HepG2 (cell line): ENCODE measurements around the gene ETS1. TPM values are rescaled to one million over a fixed set of nuclear protein-coding genes. Genes with fewer than 3 reads are reported as not detected.

ENCODE experiments used
- ATAC-seq: fragments of 200-7000 bp; cut with Tn5 transposase; 3 replicates; pipeline ENCODE4 v1.9.1; 2020; ENCODE audit warnings: mild to moderate bottlenecking, moderate library complexity
- BruUV-seq: library from RNA; stranded (reverse); fragments of 400-500 nt; replicated peaks from 2 replicates; lab custom pipeline; 2021; lab: Mats Ljungman, UMichigan
- CTCF ChIA-PET: fragments of 300-600 bp; formaldehyde crosslinking; extraction: SDS; loops from one replicate; lab custom pipeline; 2021; ENCODE audit warnings: low total read pairs, inconsistent platforms, low intra/inter-chr PET ratio; lab: Yijun Ruan, JAX
- POLR2A ChIA-PET: fragments of 350-600 bp; sonication (Branson Sonifier 250); formaldehyde crosslinking; loops from one replicate; lab custom pipeline; 2020; ENCODE audit warnings: antibody characterized with exemption, inconsistent platforms; lab: Yijun Ruan, JAX
- DNase-seq: peaks from one replicate; pipeline ENCODE4 v3.0.0-alpha.2; 2015; ENCODE audit warnings: low spot score
- FAIRE-seq: peaks from 3 replicates; lab custom pipeline; 2011; peaks lifted over from hg19 to GRCh38; lab: Jason Lieb, UNC
- H2AFZ ChIP-seq: one replicate; pipeline ENCODE4 v1.6.1; 2011; ENCODE audit warnings: low read length, inconsistent platforms
- H3K27ac ChIP-seq: fragments of 300-600 bp; 3 replicates; pipeline ENCODE4 v1.8.0; 2011; ENCODE audit warnings: mixed run types, mild to moderate bottlenecking, mixed read lengths, low read length, inconsistent platforms; ENCODE audit not compliant: insufficient read depth; ENCODE audit errors: extremely low read length
- H3K27me3 ChIP-seq, 2 experiments: fragments of 200-600 bp in 1 of 2; 2 replicates in 1 of 2; 3 replicates in 1 of 2; pipeline versions ENCODE4 v1.6.0 to v1.8.0; 2011; ENCODE audit warnings: low read length in 2 of 2, mild to moderate bottlenecking in 2 of 2, moderate library complexity in 2 of 2, inconsistent platforms in 1 of 2; ENCODE audit not compliant: insufficient read depth in 2 of 2, control insufficient read depth in 1 of 2
- H3K36me3 ChIP-seq, 2 experiments: fragments of 200-600 bp in 1 of 2; replicated peaks in 1 of 2; 2 replicates in 1 of 2; 3 replicates in 1 of 2; pipeline versions ENCODE4 v1.5.1 to v1.8.0; 2011; ENCODE audit warnings: low read length in 2 of 2, inconsistent platforms in 1 of 2; ENCODE audit not compliant: insufficient read depth in 2 of 2, control insufficient read depth in 1 of 2
- H3K4me1 ChIP-seq: 2 replicates; pipeline ENCODE4 v1.5.1; 2012; ENCODE audit warnings: low read length, inconsistent platforms; ENCODE audit not compliant: insufficient read depth
- H3K4me2 ChIP-seq: 2 replicates; pipeline ENCODE4 v1.6.0; 2011; ENCODE audit warnings: low read depth, low read length, inconsistent platforms
- H3K4me3 ChIP-seq, 3 experiments: fragments of 200-600 bp in 1 of 3; sonication (generic), shearing (Covaris generic) in 1 of 3; replicated peaks in 1 of 3; 2 replicates each; pipeline ENCODE4 v1.5.1; 2011 to 2016; ENCODE audit warnings: low read length in 3 of 3, inconsistent platforms in 2 of 3, low read depth in 2 of 3, mild to moderate bottlenecking in 2 of 3, control low read depth in 1 of 3, mixed read lengths in 1 of 3; ENCODE audit not compliant: insufficient read depth in 1 of 3
- H3K79me2 ChIP-seq: one replicate; pipeline ENCODE4 v1.6.1; 2011; ENCODE audit warnings: low read length, inconsistent platforms; ENCODE audit not compliant: insufficient read depth
- H3K9ac ChIP-seq: 2 replicates; pipeline ENCODE4 v1.6.0; 2011; ENCODE audit warnings: mild to moderate bottlenecking, low read depth, low read length, inconsistent platforms; ENCODE audit not compliant: insufficient read depth
- H3K9me3 ChIP-seq: 2 replicates; pipeline ENCODE4 v1.5.1; 2012; ENCODE audit warnings: mild to moderate bottlenecking, low read length
- H4K20me1 ChIP-seq: 2 replicates; pipeline ENCODE4 v1.6.0; 2011; ENCODE audit warnings: inconsistent platforms, mild to moderate bottlenecking, low read length, moderate library complexity; ENCODE audit not compliant: insufficient read depth
- AGO1 ChIP-seq: fragments of 200-400 bp; formaldehyde crosslinking; IDR thresholded peaks from 2 replicates; pipeline ENCODE4 v1.6.1; 2017; ENCODE audit warnings: mild to moderate bottlenecking, low read depth, low read length, moderate library complexity; ENCODE audit not compliant: poor library complexity, severe bottlenecking
- GMEB2 ChIP-seq: IDR thresholded peaks from 2 replicates; pipeline ENCODE4 v1.6.1; 2016; ENCODE audit warnings: missing biosample characterization, missing genetic modification reagents, low read depth
- KLF15 ChIP-seq: sonication (generic); formaldehyde crosslinking; IDR thresholded peaks from 2 replicates; pipeline ENCODE4 v1.8.1; 2023; ENCODE audit warnings: borderline replicate concordance, mild to moderate bottlenecking, inconsistent platforms, missing genetic modification reagents, mixed read lengths
- NCOA5 ChIP-seq: sonication (generic); formaldehyde crosslinking; IDR thresholded peaks from 2 replicates; pipeline ENCODE4 v1.4.0; 2020; ENCODE audit warnings: missing genetic modification reagents
- NFAT5 ChIP-seq: sonication (generic); formaldehyde crosslinking; IDR thresholded peaks from 2 replicates; pipeline ENCODE4 v1.4.0; 2020; ENCODE audit warnings: missing genetic modification reagents
- ONECUT2 ChIP-seq: sonication (generic); formaldehyde crosslinking; IDR thresholded peaks from 2 replicates; pipeline ENCODE4 v1.4.0; 2020; ENCODE audit warnings: missing genetic modification reagents
- POGZ ChIP-seq: sonication (generic); formaldehyde crosslinking; IDR thresholded peaks from 2 replicates; pipeline ENCODE4 v1.4.0; 2020; ENCODE audit warnings: mild to moderate bottlenecking, missing genetic modification reagents
- RXRB ChIP-seq: IDR thresholded peaks from 2 replicates; pipeline ENCODE4 v1.6.1; 2016; ENCODE audit warnings: borderline replicate concordance, missing genetic modification reagents, missing compliant biosample characterization
- WGBS: methylation state at CpG from one replicate; pipeline ENCODE4 v1.1.6; 2017; ENCODE audit warnings: low lambda C conversion rate; 5-methylcytosine and 5-hydroxymethylcytosine counted together
- in situ Hi-C: cut with HindIII; loops from 2 replicates; pipeline ENCODE4 v1.10.0; 2017; ENCODE audit warnings: low pct_unique_long_range_greater_than_20kb; ENCODE audit not compliant: extremely low pct_ligation_motif_present
- intact Hi-C: fragments of 100-400 bp; cut with micrococcal nuclease; formaldehyde crosslinking; loops from one replicate; pipeline ENCODE4 v1.10.0; 2022; ENCODE audit not compliant: unreplicated experiment
- polyA plus RNA-seq, 8 experiments: library from polyadenylated mRNA; depleted of rRNA in 3 of 8; stranded (reverse) in 7 of 8; unstranded in 1 of 8; fragments of >200 nt; fragmentation: Illumina TruSeq in 4 of 8; extraction: Trizol in 4 of 8; gene quantifications; 2 replicates each; pipeline versions ENCODE4 v1.2.1 to v1.2.3, GENCODE V29; 2011 to 2016; ENCODE audit warnings: low read depth in 4 of 8, missing spikeins in 1 of 8, mixed read lengths in 1 of 8; ENCODE audit not compliant: insufficient read depth in 1 of 8
- total RNA-seq, 5 experiments: library from RNA; depleted of rRNA; stranded (reverse); fragments of >200 nt; fragmentation: Illumina TruSeq; extraction: Trizol; gene quantifications; 2 replicates each; pipeline ENCODE4 v1.2.3, GENCODE V29; 2016; ENCODE audit warnings: low read depth in 1 of 5

ETS1 gene
- total and polyA plus RNA-seq, 2 of the 13 experiments (the other 11 are each of a cell fraction or from before 2014, with no cell fraction given): 0.18 to 0.34 TPM

- H3K27ac ChIP-seq: no peak overlapping the region
- CTCF ChIA-PET: no interaction called here
- 68% methylated on average over 5 of the region's 5 CpGs for WGBS
- H3K36me3 ChIP-seq: no peaks in the 10 kb centered on the region
- DNase-seq (no peak), ATAC-seq (no peak), FAIRE-seq (no peak)
- H3K9me3 ChIP-seq: no peaks in the 10 kb centered on the region
- no peaks in the 10 kb centered on the region for H4K20me1 ChIP-seq
- H3K4me3 ChIP-seq: no peak overlapping the region
- POLR2A ChIA-PET: no interaction called here
- no peak overlapping the region for H3K4me2 ChIP-seq
- H2AFZ ChIP-seq: no peak overlapping the region
- TF ChIP-seq ONECUT2: no peak
- TF ChIP-seq RXRB (CRISPR knock-in tag): no peak
- TF ChIP-seq NFAT5 (CRISPR knock-in tag): no peak
- no peak for TF ChIP-seq POGZ (CRISPR knock-in tag)
- TF ChIP-seq KLF15 (CRISPR knock-in tag): no peak
- no peak for TF ChIP-seq AGO1
- TF ChIP-seq GMEB2: no peak
- TF ChIP-seq NCOA5 (CRISPR knock-in tag): no peak
- H3K79me2 ChIP-seq: no peaks in the 10 kb centered on the region
- BruUV-seq: no TSS peak
- no peak overlapping the region for H3K9ac ChIP-seq
- intact Hi-C loops (no loop called here), in situ Hi-C loops (no loop called here)
- H3K4me1 ChIP-seq: no peaks in the 10 kb centered on the region
- peaks cover 2 to 3% of the 10 kb centered on the region in 2 experiments; a peak in 1 of 5 replicates for H3K27me3 ChIP-seq
These were observed 86.9 kb downstream of the ETS1 start for GRCh38 chr11:128500493-128500892.
